NCI-H1930 (cell line): Measurements from ENCODE around the gene MAP3K9.

Experiments used
- DNase-seq, 2 experiments: peaks; one replicate each; lab custom pipeline; 2025; lab: John Stamatoyannopoulos, UW

The MAP3K9 gene

DNA sequence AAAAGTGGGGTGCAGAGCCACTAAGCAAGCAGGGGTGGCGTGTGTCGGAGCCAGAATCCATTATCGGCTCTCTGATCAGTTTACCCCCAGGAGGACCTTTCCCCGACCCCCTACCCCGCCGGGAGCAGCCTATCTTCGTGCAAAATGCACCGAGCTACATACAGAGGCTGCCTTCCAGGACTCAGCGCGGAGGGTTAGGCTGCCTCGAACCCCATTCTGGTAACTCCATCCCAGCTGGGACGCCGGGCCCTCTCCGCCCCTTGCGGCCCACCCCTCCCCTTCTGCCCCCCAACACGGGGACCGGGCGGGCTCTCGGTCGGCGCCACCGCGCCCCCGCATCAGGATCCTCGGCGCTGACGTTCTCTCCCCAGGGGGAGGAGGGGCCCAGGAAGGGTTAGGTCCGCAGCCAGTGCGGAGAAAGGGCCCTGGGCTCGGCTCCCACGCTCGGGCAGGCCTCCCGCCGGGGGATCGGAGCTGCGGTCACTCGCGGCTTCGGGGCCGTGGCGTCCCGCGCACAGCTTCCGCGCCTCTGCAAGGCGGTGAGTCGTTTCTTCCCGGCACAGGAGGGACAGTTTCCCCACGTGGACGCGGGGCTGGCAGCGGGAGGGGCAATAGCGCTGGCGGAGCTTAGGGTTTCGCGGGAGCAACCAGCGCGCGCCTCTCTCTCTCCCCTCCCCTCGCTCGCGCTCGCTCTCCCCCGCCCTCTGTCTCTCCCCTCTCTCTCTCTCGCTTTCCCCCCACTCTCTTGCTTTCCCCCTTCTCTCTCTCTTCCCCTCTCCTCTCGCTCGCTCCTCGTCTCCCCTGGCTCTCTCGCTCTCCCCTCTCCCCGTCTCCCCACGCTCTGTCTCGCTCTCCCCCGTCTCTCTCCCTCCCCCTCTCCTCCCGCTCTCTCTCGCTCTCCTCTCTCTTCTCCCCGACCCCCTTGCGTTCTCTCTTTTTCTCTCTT is 12.5 kb upstream of the MAP3K9 start:
- DNase-seq = peak in 1 of 2 experiments; percentile 19

- no peak for DNase-seq
These were observed 7.2 kb upstream of the MAP3K9 start for GRCh38 chr14:70816525-70816924.

- no peak for DNase-seq
These were observed 5.2 kb upstream of the MAP3K9 start for GRCh38 chr14:70814466-70814865.

GRCh38 chr14:70812124-70812818 is 3.0 kb upstream of the MAP3K9 start:
- DNase-seq = no peak

GRCh38 chr14:70811578-70811977 is 2.3 kb upstream of the MAP3K9 start:
- no peak for DNase-seq

DNA sequence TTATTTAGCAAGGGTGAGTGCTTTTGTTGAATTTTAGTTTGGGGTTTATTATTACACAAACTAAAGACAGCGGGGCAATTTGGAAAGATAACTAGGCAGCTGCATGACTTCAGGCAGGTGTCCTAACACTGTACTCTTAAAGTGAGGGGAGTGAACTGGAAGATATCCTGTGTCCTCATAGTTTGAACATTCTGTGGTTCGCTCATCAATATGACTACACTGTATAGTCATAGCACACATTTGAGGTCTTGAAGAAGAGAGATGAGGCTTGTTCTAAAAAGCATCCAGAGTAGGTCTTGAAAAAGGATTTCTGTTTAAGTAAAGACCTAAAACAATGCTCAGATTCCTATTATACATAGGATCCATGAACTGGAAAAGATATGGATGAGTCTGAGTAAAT is 1.7 kb upstream of the MAP3K9 start:
- DNase-seq = no peak

GRCh38 chr14:70810621-70811020 is 1.3 kb upstream of the MAP3K9 start:
- DNase-seq = no peak

GRCh38 chr14:70808416-70809224 is 693 bp downstream of the MAP3K9 start:
- DNase-seq = peak; percentile 22 to 31

GRCh38 chr14:70807898-70808415 is 1.4 kb downstream of the MAP3K9 start:
- no peak for DNase-seq

DNA sequence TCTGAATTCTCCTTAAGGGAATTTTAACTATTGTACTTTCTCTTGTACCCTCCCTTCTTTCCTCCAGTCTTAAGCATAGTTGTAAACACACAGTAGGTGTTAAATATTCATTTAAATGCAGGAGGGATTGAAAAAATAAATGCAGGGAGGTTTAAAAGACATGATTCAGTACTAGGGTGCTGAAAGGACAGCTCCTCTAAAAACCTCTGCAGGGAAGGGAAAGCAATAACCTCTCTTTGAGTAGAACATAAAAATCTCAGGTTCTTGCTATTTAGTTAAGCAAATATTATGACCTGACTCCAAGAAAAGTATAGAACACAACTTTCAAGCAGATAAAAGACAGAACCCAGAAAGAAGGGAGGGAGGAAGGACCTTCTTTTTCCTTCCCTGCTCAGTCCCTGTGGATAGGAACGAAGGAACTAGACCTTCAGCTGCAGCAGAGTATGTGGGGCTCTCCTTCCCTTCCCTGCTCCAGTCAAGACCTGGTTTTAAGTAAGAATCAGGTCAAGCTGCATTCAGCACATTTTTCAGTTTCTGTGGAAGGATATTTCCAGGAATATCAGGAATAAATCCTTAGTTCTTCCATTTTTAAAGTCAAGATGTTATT is 4.7 kb downstream of the MAP3K9 start:
- DNase-seq = no peak

DNA sequence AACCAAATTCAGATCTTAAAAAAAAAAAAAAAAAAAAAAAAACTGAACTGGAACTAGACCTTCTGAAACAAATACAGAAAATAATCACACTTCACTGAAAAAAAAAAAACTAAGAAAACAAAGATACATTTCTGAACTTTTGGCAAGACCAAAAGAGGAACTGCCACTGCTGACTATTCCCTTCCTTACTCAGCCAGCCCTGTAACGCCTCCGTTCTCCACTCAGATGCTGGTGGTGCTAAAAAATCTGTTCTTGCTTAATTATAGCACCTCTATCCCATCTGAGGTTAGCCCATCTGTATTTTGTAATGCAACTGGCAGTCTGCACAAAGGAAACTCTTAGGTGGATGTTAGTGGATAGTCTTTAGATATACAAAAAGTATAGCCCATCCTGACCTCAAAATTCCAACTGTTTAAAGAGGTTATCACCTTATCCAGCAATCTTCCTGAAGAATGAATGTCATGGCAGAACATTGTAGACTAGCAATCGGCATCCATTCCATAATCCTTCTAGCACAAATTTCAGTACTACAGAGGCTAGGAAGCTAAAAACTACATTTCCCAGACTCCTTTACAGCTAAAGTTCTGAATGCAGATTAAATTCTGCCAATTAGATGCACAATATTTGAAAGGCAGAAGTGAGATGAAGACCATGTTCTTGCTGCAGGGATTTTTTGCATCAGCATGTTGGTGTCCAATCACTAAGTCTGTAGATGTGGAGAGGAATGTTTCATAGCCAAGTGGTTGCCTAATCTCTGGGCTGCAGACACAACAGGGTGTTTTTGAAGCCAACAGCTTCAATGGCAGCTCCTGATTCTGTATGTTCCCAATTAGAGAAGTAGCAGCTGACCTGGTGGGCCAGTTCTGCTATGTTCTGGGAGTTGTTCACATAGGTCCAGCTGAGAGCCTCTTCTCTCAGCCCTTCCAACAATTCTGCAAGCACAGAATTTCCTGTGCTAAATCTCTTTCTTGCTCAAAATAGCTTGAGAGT is 5.7 kb downstream of the MAP3K9 start:
- DNase-seq = no peak

GRCh38 chr14:70802379-70802778 is 6.9 kb downstream of the MAP3K9 start:
- no peak for DNase-seq

- no peak for DNase-seq
These were observed 7.5 kb downstream of the MAP3K9 start for GRCh38 chr14:70801836-70802235.

DNA sequence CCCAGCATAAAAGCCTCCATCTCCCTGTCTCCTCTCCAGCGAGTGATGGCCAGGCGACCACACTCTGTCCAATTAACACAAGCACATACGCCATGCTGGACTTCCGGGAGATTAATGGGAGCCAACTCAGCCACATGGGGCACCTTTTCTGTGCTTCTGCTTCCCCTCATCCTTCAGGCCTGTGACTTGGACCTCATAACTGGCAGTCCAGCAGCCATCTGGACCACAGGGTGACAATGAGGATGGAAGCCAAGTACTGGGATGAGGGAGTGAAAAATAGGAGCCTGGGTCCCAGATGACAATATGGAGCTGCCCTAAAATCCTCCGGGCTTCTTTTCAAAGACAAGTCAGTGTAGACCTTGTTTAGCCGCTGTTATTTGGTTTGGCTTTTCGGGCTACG is 12.8 kb downstream of the MAP3K9 start:
- no peak for DNase-seq

- no peak for DNase-seq
These were observed 15.0 kb downstream of the MAP3K9 start for GRCh38 chr14:70794294-70794693.

- DNase-seq = no peak
These were observed 15.7 kb downstream of the MAP3K9 start for GRCh38 chr14:70793637-70794036.

- DNase-seq = no peak
These were observed 16.4 kb downstream of the MAP3K9 start for GRCh38 chr14:70792939-70793338.

GRCh38 chr14:70791971-70792370 is 17.3 kb downstream of the MAP3K9 start:
- DNase-seq = no peak

DNA sequence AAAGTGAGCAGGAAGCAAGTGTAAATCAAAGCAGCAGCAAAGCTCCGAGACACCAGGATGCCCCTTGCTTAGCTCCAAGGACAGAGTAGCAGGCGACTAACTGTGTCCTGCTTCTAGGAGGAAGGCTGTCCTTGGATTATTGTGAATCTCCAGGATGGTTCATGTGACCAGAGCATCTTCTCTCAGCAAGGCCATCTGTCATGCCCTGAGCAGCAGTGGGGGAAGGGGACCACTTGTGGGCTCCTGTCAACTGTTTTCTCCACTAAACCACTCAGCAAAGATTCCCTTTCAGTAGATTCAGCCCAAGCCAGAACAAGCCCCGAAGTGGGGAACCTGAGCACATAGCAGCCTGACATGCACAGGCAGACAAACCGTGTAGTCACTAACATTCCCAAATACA is 19.4 kb downstream of the MAP3K9 start:
- DNase-seq = no peak

- no peak for DNase-seq
These were observed 20.0 kb downstream of the MAP3K9 start for GRCh38 chr14:70789361-70789760.
